ENCODE measurements around the gene C19orf67.

Gene C19orf67

GRCh38 chr19:14102756-14103155 is 17.2 kb upstream of the C19orf67 start (continued):
- no peak for TF ChIP-seq ZNF654 (tag by site-specific recombination; IDR thresholded peaks at IDR 0.05; ENCODE audit: low read depth)

- TF ChIP-seq GFI1B (tag by site-specific recombination; IDR thresholded peaks at IDR 0.05) (no peak), ZNF112 (tag by site-specific recombination; IDR thresholded peaks at IDR 0.05) (no peak), HIC1 (tag by site-specific recombination; IDR thresholded peaks at IDR 0.05) (no peak), ZNF416 (tag by site-specific recombination; IDR thresholded peaks at IDR 0.05) (no peak), ZNF791 (tag by site-specific recombination; IDR thresholded peaks at IDR 0.05) (no peak), ZNF548 (tag by site-specific recombination; IDR thresholded peaks at IDR 0.05) (no peak), TRIM28 (IDR thresholded peaks at IDR 0.05; ENCODE audit: borderline replicate concordance, low read length) (no peak), ZNF518A (tag by site-specific recombination; conservative IDR thresholded peaks at IDR 0.05; ENCODE audit: low read depth) (no peak), ZNF501 (tag by site-specific recombination; IDR thresholded peaks at IDR 0.05) (no peak), WT1 (tag by site-specific recombination; IDR thresholded peaks at IDR 0.05) (no peak), ZFP69B (tag by site-specific recombination; IDR thresholded peaks at IDR 0.05) (no peak), ZNF530 (tag by site-specific recombination; IDR thresholded peaks at IDR 0.05; ENCODE audit: low read depth) (no peak), ZNF140 (tag by site-specific recombination; IDR thresholded peaks at IDR 0.05) (no peak), ZBTB20 (tag by site-specific recombination; IDR thresholded peaks at IDR 0.05) (no peak)
- Histone ChIP-seq H3K27ac (ENCODE audit: extremely low read depth, low read depth, low read length) (no peak overlapping the region), H3K4me3 (ENCODE audit: low read depth, low read length) (no peak overlapping the region), H3K36me3 (ENCODE audit: control insufficient read depth in 2 of 2, insufficient read depth in 1 of 2, low read length in 2 of 2) (peaks cover 26 to 66% of the 10 kb centered on the region in 2 experiments; a peak in 2 of 3 replicates), H3K4me1 (ENCODE audit: control insufficient read depth, insufficient read depth, low read length) (no peaks in the 10 kb centered on the region), H3K9me3 (ENCODE audit: control insufficient read depth, insufficient read depth, low read depth, low read length) (no peaks in the 10 kb centered on the region)
- ChIA-PET POLR2A (no interaction called here), CTCF (interaction anchor here (0.6 to 1.1 kb wide), 2 partner anchors 27 to 506 kb away, joined by 4 read pairs; no protein-coding TSS in a partner anchor)
These were observed 16.6 kb upstream of the C19orf67 start for GRCh38 chr19:14102102-14102696.

- POLR2A ChIA-PET, result no interaction called here
- no peaks in the 10 kb centered on the region for H3K4me1 ChIP-seq (ENCODE audit: control insufficient read depth, insufficient read depth, low read length)
- no peak overlapping the region for H3K4me3 ChIP-seq (ENCODE audit: low read depth, low read length)
- H3K27ac ChIP-seq (ENCODE audit: extremely low read depth, low read depth, low read length), result no peak overlapping the region
- H3K9me3 ChIP-seq (ENCODE audit: control insufficient read depth, insufficient read depth, low read depth, low read length), result no peaks in the 10 kb centered on the region
- no peak for TF ChIP-seq SETDB1 (IDR thresholded peaks at IDR 0.05; ENCODE audit: insufficient read length, low read length)
- TF ChIP-seq ZNF121 (tag by site-specific recombination; IDR thresholded peaks at IDR 0.05), result peak; percentile 56; the same call in 1 of the 2 replicates
- H3K36me3 ChIP-seq (ENCODE audit: control insufficient read depth in 2 of 2, insufficient read depth in 1 of 2, low read length in 2 of 2), result peaks cover 26 to 69% of the 10 kb centered on the region in 2 experiments; a peak in 2 of 3 replicates
- CTCF ChIA-PET, result interaction anchor here (0.6 to 1.1 kb wide), 2 partner anchors 23 to 26 kb away, joined by 3 to 4 read pairs; no protein-coding TSS in a partner anchor
These were observed 15.5 kb upstream of the C19orf67 start for GRCh38 chr19:14101003-14101545.
